Measurements from ENCODE around the gene IFI27. TPM values are rescaled to one million over a fixed set of nuclear protein-coding genes. Genes with fewer than 3 reads are reported as not detected.

IFI27 gene
- total RNA-seq, 1 experiment from 2014 or later: 2.6 TPM

- POLR2A ChIA-PET: no interaction called here
- intact Hi-C loops (cut with micrococcal nuclease; ENCODE audit: unreplicated experiment): no loop called here
- DNase-seq: no peak
- no peaks in the 10 kb centered on the region for H3K4me1 ChIP-seq
- Mint-ChIP-seq H3K4me1 (ENCODE audit: low read depth, unreplicated experiment) (no peaks in the 10 kb centered on the region), H3K4me3 (ENCODE audit: unreplicated experiment) (no peak overlapping the region), H3K27me3 (ENCODE audit: insufficient read depth, unreplicated experiment) (peaks cover 3% of the 10 kb centered on the region), H3K27ac (ENCODE audit: unreplicated experiment) (no peak overlapping the region), H3K9me3 (ENCODE audit: unreplicated experiment) (no peaks in the 10 kb centered on the region), H3K36me3 (ENCODE audit: insufficient read depth, unreplicated experiment) (no peaks in the 10 kb centered on the region)
- H3K36me3 ChIP-seq (ENCODE audit: control insufficient read depth, insufficient read depth, low read length): no peaks in the 10 kb centered on the region
- BruUV-seq (replicated peaks): no TSS peak
- no peak overlapping the region for H3K4me3 ChIP-seq (ENCODE audit: low read depth, low read length)
- CTCF ChIA-PET: interaction anchor here (0.6 to 1.4 kb wide), 2 partner anchors 10 to 38 kb away, joined by 4 to 6 read pairs; no protein-coding TSS in a partner anchor
- TF ChIP-seq, protein P1, sequence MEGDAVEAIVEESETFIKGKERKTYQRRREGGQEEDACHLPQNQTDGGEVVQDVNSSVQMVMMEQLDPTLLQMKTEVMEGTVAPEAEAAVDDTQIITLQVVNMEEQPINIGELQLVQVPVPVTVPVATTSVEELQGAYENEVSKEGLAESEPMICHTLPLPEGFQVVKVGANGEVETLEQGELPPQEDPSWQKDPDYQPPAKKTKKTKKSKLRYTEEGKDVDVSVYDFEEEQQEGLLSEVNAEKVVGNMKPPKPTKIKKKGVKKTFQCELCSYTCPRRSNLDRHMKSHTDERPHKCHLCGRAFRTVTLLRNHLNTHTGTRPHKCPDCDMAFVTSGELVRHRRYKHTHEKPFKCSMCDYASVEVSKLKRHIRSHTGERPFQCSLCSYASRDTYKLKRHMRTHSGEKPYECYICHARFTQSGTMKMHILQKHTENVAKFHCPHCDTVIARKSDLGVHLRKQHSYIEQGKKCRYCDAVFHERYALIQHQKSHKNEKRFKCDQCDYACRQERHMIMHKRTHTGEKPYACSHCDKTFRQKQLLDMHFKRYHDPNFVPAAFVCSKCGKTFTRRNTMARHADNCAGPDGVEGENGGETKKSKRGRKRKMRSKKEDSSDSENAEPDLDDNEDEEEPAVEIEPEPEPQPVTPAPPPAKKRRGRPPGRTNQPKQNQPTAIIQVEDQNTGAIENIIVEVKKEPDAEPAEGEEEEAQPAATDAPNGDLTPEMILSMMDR (IDR thresholded peaks at IDR 0.05; ENCODE audit: insufficient read depth in 1 of 2, low read depth in 1 of 2, low read length in 1 of 2, severe bottlenecking in 1 of 2, unreplicated experiment in 1 of 2): no peak
- H3K27me3 ChIP-seq (replicated peaks; ENCODE audit: control insufficient read depth, insufficient read depth, low read length): no peaks in the 10 kb centered on the region
- H3K9me3 ChIP-seq: no peaks in the 10 kb centered on the region
Measured at GRCh38 chr14:94142247-94142646, 31.7 kb downstream of the IFI27 start.

- H3K27ac Mint-ChIP-seq (ENCODE audit: unreplicated experiment): no peak overlapping the region
- TF ChIP-seq, protein P1 (IDR thresholded peaks at IDR 0.05; ENCODE audit: insufficient read depth in 1 of 2, low read depth in 1 of 2, low read length in 1 of 2, severe bottlenecking in 1 of 2, unreplicated experiment in 1 of 2): no peak
- Histone ChIP-seq H3K9me3 (no peaks in the 10 kb centered on the region), H3K4me3 (ENCODE audit: low read depth, low read length) (no peak overlapping the region), H3K4me1 (no peaks in the 10 kb centered on the region), H3K36me3 (ENCODE audit: control insufficient read depth, insufficient read depth, low read length) (no peaks in the 10 kb centered on the region), H3K27me3 (replicated peaks; ENCODE audit: control insufficient read depth, insufficient read depth, low read length) (no peaks in the 10 kb centered on the region)
- no peak for DNase-seq
- BruUV-seq (replicated peaks): no TSS peak
- H3K36me3 Mint-ChIP-seq (ENCODE audit: insufficient read depth, unreplicated experiment): no peaks in the 10 kb centered on the region
- no peaks in the 10 kb centered on the region for H3K4me1 Mint-ChIP-seq (ENCODE audit: low read depth, unreplicated experiment)
- H3K27me3 Mint-ChIP-seq (ENCODE audit: insufficient read depth, unreplicated experiment): peaks cover 3% of the 10 kb centered on the region
- ChIA-PET CTCF (no interaction called here), POLR2A (no interaction called here)
- intact Hi-C loops (cut with micrococcal nuclease; ENCODE audit: unreplicated experiment): no loop called here
- no peaks in the 10 kb centered on the region for H3K9me3 Mint-ChIP-seq (ENCODE audit: unreplicated experiment)
- H3K4me3 Mint-ChIP-seq (ENCODE audit: unreplicated experiment): no peak overlapping the region
Measured at GRCh38 chr14:94142836-94143235, 32.3 kb downstream of the IFI27 start.

GRCh38 chr14:94143239-94143638 lies 32.7 kb downstream of the IFI27 start:
- Histone ChIP-seq H3K27me3 (replicated peaks; ENCODE audit: control insufficient read depth, insufficient read depth, low read length) (no peaks in the 10 kb centered on the region), H3K36me3 (ENCODE audit: control insufficient read depth, insufficient read depth, low read length) (no peaks in the 10 kb centered on the region), H3K4me1 (no peaks in the 10 kb centered on the region), H3K4me3 (ENCODE audit: low read depth, low read length) (no peak overlapping the region), H3K9me3 (no peaks in the 10 kb centered on the region)
- TF ChIP-seq, protein P1 (IDR thresholded peaks at IDR 0.05; ENCODE audit: insufficient read depth in 1 of 2, low read depth in 1 of 2, low read length in 1 of 2, severe bottlenecking in 1 of 2, unreplicated experiment in 1 of 2): peak; percentile 36 to 52
- no peak overlapping the region for H3K27ac Mint-ChIP-seq (ENCODE audit: unreplicated experiment)
- H3K9me3 Mint-ChIP-seq (ENCODE audit: unreplicated experiment): no peaks in the 10 kb centered on the region
- H3K4me1 Mint-ChIP-seq (ENCODE audit: low read depth, unreplicated experiment): no peaks in the 10 kb centered on the region
- no TSS peak for BruUV-seq (replicated peaks)
- no peak overlapping the region for H3K4me3 Mint-ChIP-seq (ENCODE audit: unreplicated experiment)
- ChIA-PET CTCF (no interaction called here), POLR2A (no interaction called here)
- H3K27me3 Mint-ChIP-seq (ENCODE audit: insufficient read depth, unreplicated experiment): peaks cover 4% of the 10 kb centered on the region
- H3K36me3 Mint-ChIP-seq (ENCODE audit: insufficient read depth, unreplicated experiment): no peaks in the 10 kb centered on the region
- intact Hi-C loops (cut with micrococcal nuclease; ENCODE audit: unreplicated experiment): no loop called here
- DNase-seq: peak in 1 of 2 experiments; percentile 20

All from Caco-2 (cell line).